Measurements from ENCODE around the gene CD177.
"Not testable (repeated sequence)": the region's sequence is repeated elsewhere in the genome, so short reads cannot be mapped to it uniquely, and the experiment has no call there.

Gene CD177

DNA sequence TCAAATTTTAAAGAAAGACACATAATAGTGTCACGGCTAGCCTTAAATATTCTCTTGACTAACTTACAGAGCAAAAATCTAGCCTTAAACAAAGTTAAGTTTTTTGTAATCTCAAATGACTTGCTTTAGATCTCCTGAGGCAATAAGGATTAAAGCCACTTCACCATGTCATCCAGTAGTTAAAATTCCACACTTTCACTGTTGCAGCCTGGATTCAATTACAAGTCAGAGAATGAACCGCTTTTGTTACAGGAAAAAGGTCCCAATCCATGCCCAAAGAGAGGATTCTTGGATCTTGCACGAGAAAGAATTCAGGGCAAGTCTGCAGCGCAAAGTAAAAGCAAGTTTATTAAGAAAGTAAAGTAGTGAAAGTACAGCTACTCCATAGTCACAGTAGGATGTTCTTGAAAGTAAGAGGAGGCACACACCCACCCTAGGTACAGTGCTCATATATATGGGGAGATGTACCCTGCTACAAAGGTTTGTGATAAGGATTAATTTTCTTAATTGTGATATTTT, 34.6 kb upstream of the CD177 start:
- no peaks in the 10 kb centered on the region for H3K36me3 ChIP-seq (ENCODE audit: low read length)
- H3K4me3 ChIP-seq (ENCODE audit: insufficient read depth, low read length, poor library complexity, severe bottlenecking): no peak overlapping the region
- H3K27me3 ChIP-seq (ENCODE audit: low read length): no peaks in the 10 kb centered on the region
- no peak overlapping the region for H3K4me2 ChIP-seq (ENCODE audit: low read depth, low read length, poor library complexity, severe bottlenecking)
- TF ChIP-seq, protein P1, sequence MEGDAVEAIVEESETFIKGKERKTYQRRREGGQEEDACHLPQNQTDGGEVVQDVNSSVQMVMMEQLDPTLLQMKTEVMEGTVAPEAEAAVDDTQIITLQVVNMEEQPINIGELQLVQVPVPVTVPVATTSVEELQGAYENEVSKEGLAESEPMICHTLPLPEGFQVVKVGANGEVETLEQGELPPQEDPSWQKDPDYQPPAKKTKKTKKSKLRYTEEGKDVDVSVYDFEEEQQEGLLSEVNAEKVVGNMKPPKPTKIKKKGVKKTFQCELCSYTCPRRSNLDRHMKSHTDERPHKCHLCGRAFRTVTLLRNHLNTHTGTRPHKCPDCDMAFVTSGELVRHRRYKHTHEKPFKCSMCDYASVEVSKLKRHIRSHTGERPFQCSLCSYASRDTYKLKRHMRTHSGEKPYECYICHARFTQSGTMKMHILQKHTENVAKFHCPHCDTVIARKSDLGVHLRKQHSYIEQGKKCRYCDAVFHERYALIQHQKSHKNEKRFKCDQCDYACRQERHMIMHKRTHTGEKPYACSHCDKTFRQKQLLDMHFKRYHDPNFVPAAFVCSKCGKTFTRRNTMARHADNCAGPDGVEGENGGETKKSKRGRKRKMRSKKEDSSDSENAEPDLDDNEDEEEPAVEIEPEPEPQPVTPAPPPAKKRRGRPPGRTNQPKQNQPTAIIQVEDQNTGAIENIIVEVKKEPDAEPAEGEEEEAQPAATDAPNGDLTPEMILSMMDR (IDR thresholded peaks at IDR 0.05; ENCODE audit: insufficient read depth, low read length, poor library complexity, severe bottlenecking): no peak
- TF ChIP-seq EZH2phosphoT487 (conservative IDR thresholded peaks at IDR 0.05; ENCODE audit: low read length): no peak
- H3F3A ChIP-seq (ENCODE audit: insufficient read depth): no peaks in the 10 kb centered on the region
- H3K9ac ChIP-seq (ENCODE audit: low read length): no peak overlapping the region
- H2AFZ ChIP-seq (ENCODE audit: low read depth, low read length, severe bottlenecking): no peak overlapping the region
- H3K79me2 ChIP-seq (ENCODE audit: insufficient read depth, low read length): no peaks in the 10 kb centered on the region
- no peak overlapping the region for H3K27ac ChIP-seq (ENCODE audit: low read depth, low read length)
- no peaks in the 10 kb centered on the region for H3K9me3 ChIP-seq (ENCODE audit: insufficient read depth, low read length)
- no peaks in the 10 kb centered on the region for H3K9me2 ChIP-seq (replicated peaks; ENCODE audit: insufficient read depth, low read length)
- no peaks in the 10 kb centered on the region for H4K20me1 ChIP-seq (ENCODE audit: low read depth, low read length)

- H3K4me3 ChIP-seq (ENCODE audit: insufficient read depth, low read length, poor library complexity, severe bottlenecking): no peak overlapping the region
- TF ChIP-seq, protein P1 (IDR thresholded peaks at IDR 0.05; ENCODE audit: insufficient read depth, low read length, poor library complexity, severe bottlenecking): no peak
- no peak for TF ChIP-seq EZH2phosphoT487 (conservative IDR thresholded peaks at IDR 0.05; ENCODE audit: low read length)
- no peaks in the 10 kb centered on the region for H4K20me1 ChIP-seq (ENCODE audit: low read depth, low read length)
- H3K27me3 ChIP-seq (ENCODE audit: low read length): no peaks in the 10 kb centered on the region
- no peaks in the 10 kb centered on the region for H3K79me2 ChIP-seq (ENCODE audit: insufficient read depth, low read length)
- no peak overlapping the region for H2AFZ ChIP-seq (ENCODE audit: low read depth, low read length, severe bottlenecking)
- no peaks in the 10 kb centered on the region for H3F3A ChIP-seq (ENCODE audit: insufficient read depth)
- no peaks in the 10 kb centered on the region for H3K9me2 ChIP-seq (replicated peaks; ENCODE audit: insufficient read depth, low read length)
- no peaks in the 10 kb centered on the region for H3K9me3 ChIP-seq (ENCODE audit: insufficient read depth, low read length)
- H3K4me2 ChIP-seq (ENCODE audit: low read depth, low read length, poor library complexity, severe bottlenecking): no peak overlapping the region
- no peaks in the 10 kb centered on the region for H3K36me3 ChIP-seq (ENCODE audit: low read length)
- no peak overlapping the region for H3K9ac ChIP-seq (ENCODE audit: low read length)
- no peak overlapping the region for H3K27ac ChIP-seq (ENCODE audit: low read depth, low read length)
Measured at GRCh38 chr19:43320546-43320945, 32.9 kb upstream of the CD177 start.

GRCh38 chr19:43326761-43327160, 26.7 kb upstream of the CD177 start:
- H2AFZ ChIP-seq (ENCODE audit: low read depth, low read length, severe bottlenecking); H3K27me3 ChIP-seq (ENCODE audit: low read length); H3K79me2 ChIP-seq (ENCODE audit: insufficient read depth, low read length); H4K20me1 ChIP-seq (ENCODE audit: low read depth, low read length); H3K9me2 ChIP-seq (replicated peaks; ENCODE audit: insufficient read depth, low read length); H3K9me3 ChIP-seq (ENCODE audit: insufficient read depth, low read length); H3F3A ChIP-seq (ENCODE audit: insufficient read depth); H3K4me3 ChIP-seq (ENCODE audit: insufficient read depth, low read length, poor library complexity, severe bottlenecking); H3K9ac ChIP-seq (ENCODE audit: low read length); H3K36me3 ChIP-seq (ENCODE audit: low read length); H3K4me2 ChIP-seq (ENCODE audit: low read depth, low read length, poor library complexity, severe bottlenecking); H3K27ac ChIP-seq (ENCODE audit: low read depth, low read length): not testable (repeated sequence)

DNA sequence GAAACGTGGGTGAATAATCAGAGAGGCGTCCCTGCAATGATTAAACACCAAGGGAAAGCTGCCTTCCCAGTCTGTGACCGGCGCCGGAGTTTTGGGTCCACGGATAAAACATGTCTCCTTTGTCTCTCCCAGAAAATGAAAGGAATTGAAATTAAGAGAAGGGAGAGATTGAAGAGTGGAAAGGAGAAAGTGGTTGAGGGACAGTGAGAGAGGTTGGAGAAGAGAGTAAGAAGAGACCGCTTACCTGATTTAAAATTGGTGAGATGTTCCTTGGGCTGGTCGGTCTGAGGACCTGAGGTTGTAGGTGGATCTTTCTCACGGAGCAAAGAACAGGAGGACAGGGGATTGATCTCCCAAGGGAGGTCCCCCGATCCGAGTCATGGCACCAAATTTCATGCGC, 24.9 kb upstream of the CD177 start:
- not testable (repeated sequence) for H3K4me3 ChIP-seq (ENCODE audit: insufficient read depth, low read length, poor library complexity, severe bottlenecking); H3K9ac ChIP-seq (ENCODE audit: low read length); H3K36me3 ChIP-seq (ENCODE audit: low read length); H2AFZ ChIP-seq (ENCODE audit: low read depth, low read length, severe bottlenecking); H3K9me3 ChIP-seq (ENCODE audit: insufficient read depth, low read length); H4K20me1 ChIP-seq (ENCODE audit: low read depth, low read length); H3K9me2 ChIP-seq (replicated peaks; ENCODE audit: insufficient read depth, low read length); H3K4me2 ChIP-seq (ENCODE audit: low read depth, low read length, poor library complexity, severe bottlenecking); H3K27ac ChIP-seq (ENCODE audit: low read depth, low read length); H3K27me3 ChIP-seq (ENCODE audit: low read length); H3K79me2 ChIP-seq (ENCODE audit: insufficient read depth, low read length); H3F3A ChIP-seq (ENCODE audit: insufficient read depth)

- not testable (repeated sequence) for H3K4me2 ChIP-seq (ENCODE audit: low read depth, low read length, poor library complexity, severe bottlenecking); H3K79me2 ChIP-seq (ENCODE audit: insufficient read depth, low read length); H3K27me3 ChIP-seq (ENCODE audit: low read length); H3K9me2 ChIP-seq (replicated peaks; ENCODE audit: insufficient read depth, low read length); H3K9me3 ChIP-seq (ENCODE audit: insufficient read depth, low read length); H3K4me3 ChIP-seq (ENCODE audit: insufficient read depth, low read length, poor library complexity, severe bottlenecking); H3F3A ChIP-seq (ENCODE audit: insufficient read depth); H4K20me1 ChIP-seq (ENCODE audit: low read depth, low read length); H3K9ac ChIP-seq (ENCODE audit: low read length); H3K27ac ChIP-seq (ENCODE audit: low read depth, low read length); H2AFZ ChIP-seq (ENCODE audit: low read depth, low read length, severe bottlenecking); H3K36me3 ChIP-seq (ENCODE audit: low read length)
Measured at GRCh38 chr19:43329049-43329448, 24.4 kb upstream of the CD177 start.
